ENCODE data around the gene MEPCE. TPM values are rescaled to one million over a fixed set of nuclear protein-coding genes. Genes with fewer than 3 reads are reported as not detected.

Gene MEPCE
- total and polyA plus RNA-seq, 9 of the 15 experiments (the other 6 are each of a cell fraction or from before 2014, with no cell fraction given) = 10.9 to 76.3 (median 44.1) TPM

- TF ChIP-seq MTF1 (CRISPR knock-in tag; IDR thresholded peaks at IDR 0.05; ENCODE audit: borderline replicate concordance) = no peak
- TF ChIP-seq ZFP1 (CRISPR knock-in tag; IDR thresholded peaks at IDR 0.05) = no peak
- no peak for TF ChIP-seq ZZZ3 (IDR thresholded peaks at IDR 0.05)
- 0 out of 2 replicates have a peak, but pooled peaks have one; percentile 29 for TF ChIP-seq KLF16 (IDR thresholded peaks at IDR 0.05)
- TF ChIP-seq FOSL1 (tag; conservative IDR thresholded peaks at IDR 0.05) = 0 out of 2 replicates have a peak, but pooled peaks have one; percentile 41
- TF ChIP-seq, protein P1, sequence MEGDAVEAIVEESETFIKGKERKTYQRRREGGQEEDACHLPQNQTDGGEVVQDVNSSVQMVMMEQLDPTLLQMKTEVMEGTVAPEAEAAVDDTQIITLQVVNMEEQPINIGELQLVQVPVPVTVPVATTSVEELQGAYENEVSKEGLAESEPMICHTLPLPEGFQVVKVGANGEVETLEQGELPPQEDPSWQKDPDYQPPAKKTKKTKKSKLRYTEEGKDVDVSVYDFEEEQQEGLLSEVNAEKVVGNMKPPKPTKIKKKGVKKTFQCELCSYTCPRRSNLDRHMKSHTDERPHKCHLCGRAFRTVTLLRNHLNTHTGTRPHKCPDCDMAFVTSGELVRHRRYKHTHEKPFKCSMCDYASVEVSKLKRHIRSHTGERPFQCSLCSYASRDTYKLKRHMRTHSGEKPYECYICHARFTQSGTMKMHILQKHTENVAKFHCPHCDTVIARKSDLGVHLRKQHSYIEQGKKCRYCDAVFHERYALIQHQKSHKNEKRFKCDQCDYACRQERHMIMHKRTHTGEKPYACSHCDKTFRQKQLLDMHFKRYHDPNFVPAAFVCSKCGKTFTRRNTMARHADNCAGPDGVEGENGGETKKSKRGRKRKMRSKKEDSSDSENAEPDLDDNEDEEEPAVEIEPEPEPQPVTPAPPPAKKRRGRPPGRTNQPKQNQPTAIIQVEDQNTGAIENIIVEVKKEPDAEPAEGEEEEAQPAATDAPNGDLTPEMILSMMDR (IDR thresholded peaks at IDR 0.05 in 2 of 3, conservative IDR thresholded peaks at IDR 0.05 in 1 of 3; ENCODE audit: insufficient read depth in 2 of 3, low read depth in 1 of 3, low read length in 3 of 3) = peak; percentile 88 to 99 (median 98)
- no peak for TF ChIP-seq CEBPG (CRISPR knock-in tag; IDR thresholded peaks at IDR 0.05)
- no peak for TF ChIP-seq CEBPG (tag; conservative IDR thresholded peaks at IDR 0.05 in 1 of 2, IDR thresholded peaks at IDR 0.05 in 1 of 2)
- TF ChIP-seq CREB1 (IDR thresholded peaks at IDR 0.05) = no peak
- 0 out of 2 replicates have a peak, but pooled peaks have one; percentile 8 for TF ChIP-seq CREB1 (CRISPR knock-in tag; IDR thresholded peaks at IDR 0.05)
- TF ChIP-seq GATAD2A (IDR thresholded peaks at IDR 0.05) = peak; percentile 96
- TF ChIP-seq HDAC2 (IDR thresholded peaks at IDR 0.05) = peak; percentile 74; the same call in 1 of the 2 replicates
- TF ChIP-seq ATF6 (CRISPR knock-in tag; IDR thresholded peaks at IDR 0.05) = 0 out of 2 replicates have a peak, but pooled peaks have one; percentile 25
- no peak for TF ChIP-seq KLF10 (CRISPR knock-in tag; IDR thresholded peaks at IDR 0.05)
- TF ChIP-seq, protein P2, sequence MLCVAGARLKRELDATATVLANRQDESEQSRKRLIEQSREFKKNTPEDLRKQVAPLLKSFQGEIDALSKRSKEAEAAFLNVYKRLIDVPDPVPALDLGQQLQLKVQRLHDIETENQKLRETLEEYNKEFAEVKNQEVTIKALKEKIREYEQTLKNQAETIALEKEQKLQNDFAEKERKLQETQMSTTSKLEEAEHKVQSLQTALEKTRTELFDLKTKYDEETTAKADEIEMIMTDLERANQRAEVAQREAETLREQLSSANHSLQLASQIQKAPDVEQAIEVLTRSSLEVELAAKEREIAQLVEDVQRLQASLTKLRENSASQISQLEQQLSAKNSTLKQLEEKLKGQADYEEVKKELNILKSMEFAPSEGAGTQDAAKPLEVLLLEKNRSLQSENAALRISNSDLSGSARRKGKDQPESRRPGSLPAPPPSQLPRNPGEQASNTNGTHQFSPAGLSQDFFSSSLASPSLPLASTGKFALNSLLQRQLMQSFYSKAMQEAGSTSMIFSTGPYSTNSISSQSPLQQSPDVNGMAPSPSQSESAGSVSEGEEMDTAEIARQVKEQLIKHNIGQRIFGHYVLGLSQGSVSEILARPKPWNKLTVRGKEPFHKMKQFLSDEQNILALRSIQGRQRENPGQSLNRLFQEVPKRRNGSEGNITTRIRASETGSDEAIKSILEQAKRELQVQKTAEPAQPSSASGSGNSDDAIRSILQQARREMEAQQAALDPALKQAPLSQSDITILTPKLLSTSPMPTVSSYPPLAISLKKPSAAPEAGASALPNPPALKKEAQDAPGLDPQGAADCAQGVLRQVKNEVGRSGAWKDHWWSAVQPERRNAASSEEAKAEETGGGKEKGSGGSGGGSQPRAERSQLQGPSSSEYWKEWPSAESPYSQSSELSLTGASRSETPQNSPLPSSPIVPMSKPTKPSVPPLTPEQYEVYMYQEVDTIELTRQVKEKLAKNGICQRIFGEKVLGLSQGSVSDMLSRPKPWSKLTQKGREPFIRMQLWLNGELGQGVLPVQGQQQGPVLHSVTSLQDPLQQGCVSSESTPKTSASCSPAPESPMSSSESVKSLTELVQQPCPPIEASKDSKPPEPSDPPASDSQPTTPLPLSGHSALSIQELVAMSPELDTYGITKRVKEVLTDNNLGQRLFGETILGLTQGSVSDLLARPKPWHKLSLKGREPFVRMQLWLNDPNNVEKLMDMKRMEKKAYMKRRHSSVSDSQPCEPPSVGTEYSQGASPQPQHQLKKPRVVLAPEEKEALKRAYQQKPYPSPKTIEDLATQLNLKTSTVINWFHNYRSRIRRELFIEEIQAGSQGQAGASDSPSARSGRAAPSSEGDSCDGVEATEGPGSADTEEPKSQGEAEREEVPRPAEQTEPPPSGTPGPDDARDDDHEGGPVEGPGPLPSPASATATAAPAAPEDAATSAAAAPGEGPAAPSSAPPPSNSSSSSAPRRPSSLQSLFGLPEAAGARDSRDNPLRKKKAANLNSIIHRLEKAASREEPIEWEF (CRISPR knock-in tag; IDR thresholded peaks at IDR 0.05) = no peak
- peak; percentile 46 for TF ChIP-seq ELF1 (tag; IDR thresholded peaks at IDR 0.05)
- TF ChIP-seq TBP (optimal IDR thresholded peaks at IDR 0.05; ENCODE audit: low read depth, low read length) = peak; percentile 20
- peak in 1 of 2 experiments; percentile 67; a peak in 2 of 4 replicates for TF ChIP-seq MNT (conservative IDR thresholded peaks at IDR 0.05)
Observed at GRCh38 chr7:100483090-100483721, 53.6 kb downstream of the MEPCE start (continued).
